Measurements from ENCODE around the gene SLC46A1. TPM values are rescaled to one million over a fixed set of nuclear protein-coding genes. Genes with fewer than 3 reads are reported as not detected.

SLC46A1 gene
- total RNA-seq, 1 donor from 2014 or later = 23.3 TPM

DNA sequence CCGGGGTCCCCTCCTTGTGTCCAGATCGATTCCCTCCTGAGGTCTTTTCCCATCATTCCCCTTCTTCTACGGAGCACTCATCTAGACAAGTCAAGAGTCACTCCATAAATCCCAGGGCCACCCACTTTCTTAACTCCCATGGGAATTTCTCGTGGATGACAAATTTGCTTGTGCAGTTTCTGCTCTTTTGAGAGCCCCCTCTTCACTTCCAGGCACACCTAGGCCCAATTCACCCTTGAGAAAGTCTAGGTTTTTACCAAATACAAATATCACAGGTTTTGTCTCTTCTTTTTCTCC, 48.2 kb downstream of the SLC46A1 start:
- intact Hi-C loops (cut with DNase I) = no loop called here
- Histone ChIP-seq H3K4me1 (peaks cover 24% of the 10 kb centered on the region), H3K27ac (peak overlapping the region; percentile 93), H3K27me3 (ENCODE audit: low read depth) (no peaks in the 10 kb centered on the region), H3K9me3 (no peaks in the 10 kb centered on the region), H3K4me3 (peak overlapping the region; percentile 96), H3K36me3 (peaks cover 65% of the 10 kb centered on the region)
- DNase-seq (no peak), ATAC-seq (no peak)
- TF ChIP-seq, protein P1, sequence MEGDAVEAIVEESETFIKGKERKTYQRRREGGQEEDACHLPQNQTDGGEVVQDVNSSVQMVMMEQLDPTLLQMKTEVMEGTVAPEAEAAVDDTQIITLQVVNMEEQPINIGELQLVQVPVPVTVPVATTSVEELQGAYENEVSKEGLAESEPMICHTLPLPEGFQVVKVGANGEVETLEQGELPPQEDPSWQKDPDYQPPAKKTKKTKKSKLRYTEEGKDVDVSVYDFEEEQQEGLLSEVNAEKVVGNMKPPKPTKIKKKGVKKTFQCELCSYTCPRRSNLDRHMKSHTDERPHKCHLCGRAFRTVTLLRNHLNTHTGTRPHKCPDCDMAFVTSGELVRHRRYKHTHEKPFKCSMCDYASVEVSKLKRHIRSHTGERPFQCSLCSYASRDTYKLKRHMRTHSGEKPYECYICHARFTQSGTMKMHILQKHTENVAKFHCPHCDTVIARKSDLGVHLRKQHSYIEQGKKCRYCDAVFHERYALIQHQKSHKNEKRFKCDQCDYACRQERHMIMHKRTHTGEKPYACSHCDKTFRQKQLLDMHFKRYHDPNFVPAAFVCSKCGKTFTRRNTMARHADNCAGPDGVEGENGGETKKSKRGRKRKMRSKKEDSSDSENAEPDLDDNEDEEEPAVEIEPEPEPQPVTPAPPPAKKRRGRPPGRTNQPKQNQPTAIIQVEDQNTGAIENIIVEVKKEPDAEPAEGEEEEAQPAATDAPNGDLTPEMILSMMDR (IDR thresholded peaks at IDR 0.05) = no peak

DNA sequence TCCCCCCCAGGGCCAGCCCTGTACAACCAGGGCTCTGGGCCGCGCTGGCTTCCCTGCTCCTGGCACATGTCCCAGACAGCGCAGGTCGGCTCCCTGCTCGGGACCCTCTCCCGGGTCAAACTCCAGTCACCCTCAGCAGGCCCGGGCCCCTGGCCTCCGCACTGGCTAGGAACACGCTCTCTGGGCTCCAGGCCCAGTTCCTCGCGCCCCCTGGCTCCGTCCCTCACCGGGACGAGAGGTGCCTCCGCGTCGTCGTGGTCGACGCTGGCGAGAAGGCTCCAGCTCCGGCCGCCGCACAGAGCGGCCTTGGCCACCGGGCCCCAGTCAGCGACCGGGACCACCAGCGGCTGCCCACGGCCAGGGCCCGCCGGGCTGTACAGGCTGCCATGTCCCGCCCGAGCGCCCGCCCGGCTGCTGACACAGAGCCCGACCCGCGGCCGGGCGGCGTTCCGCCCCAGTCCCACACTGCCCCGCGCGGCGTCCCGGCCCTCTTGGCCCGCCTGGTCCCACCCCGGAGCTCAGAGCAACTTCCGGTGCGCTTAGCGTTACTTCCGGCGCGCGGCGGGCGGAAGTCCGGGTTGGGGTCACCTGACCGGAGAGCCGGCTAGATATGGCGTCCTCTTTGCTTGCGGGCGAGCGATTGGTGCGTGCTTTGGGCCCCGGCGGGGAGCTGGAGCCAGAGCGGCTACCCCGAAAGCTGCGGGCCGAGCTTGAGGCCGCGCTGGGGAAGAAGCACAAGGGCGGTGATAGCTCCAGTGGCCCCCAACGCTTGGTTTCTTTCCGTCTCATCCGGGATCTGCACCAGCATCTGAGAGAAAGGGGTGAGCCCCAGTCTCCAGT, 48.7 kb downstream of the SLC46A1 start, which contains the start of gene POLDIP2:
POLDIP2 (minus strand) TSS at position 467 of the 840 bp plus-strand sequence; CDS start at position 388, 79 bp downstream.
- DNase-seq (peak; percentile 95), ATAC-seq (peak; percentile 99 to 100)
- peaks cover 65% of the 10 kb centered on the region for H3K36me3 ChIP-seq
- peak within 1 kb of the TSS; percentile 96 for H3K4me3 ChIP-seq
- H3K27me3 ChIP-seq (ENCODE audit: low read depth) = no peaks in the 10 kb centered on the region
- H3K4me1 ChIP-seq = peaks cover 24% of the 10 kb centered on the region
- TF ChIP-seq, protein P1 (IDR thresholded peaks at IDR 0.05) = no peak
- intact Hi-C loops (cut with DNase I) = no loop called here
- H3K9me3 ChIP-seq = no peaks in the 10 kb centered on the region
- peak within 1 kb of the TSS; percentile 93 for H3K27ac ChIP-seq

DNA sequence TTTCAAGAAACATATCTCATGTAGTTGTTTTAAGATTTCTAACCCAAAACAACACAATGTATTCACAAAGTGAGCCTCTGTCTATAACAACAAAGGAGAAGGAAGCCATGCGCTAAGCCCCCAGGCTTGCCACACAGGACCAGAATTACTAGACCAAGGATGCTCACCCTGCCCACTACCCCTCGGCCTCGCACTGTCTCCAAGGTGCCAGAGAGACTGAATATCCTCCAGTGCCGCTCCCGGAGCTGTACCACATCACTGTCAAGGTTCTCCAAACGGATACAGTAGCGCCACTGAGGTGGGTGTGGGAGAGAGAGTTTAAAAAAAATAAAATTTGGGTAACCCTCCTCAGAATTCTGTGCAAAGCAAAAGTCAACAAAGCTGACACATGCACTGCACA, 55.7 kb downstream of the SLC46A1 start:
- peaks cover 23% of the 10 kb centered on the region for H3K4me1 ChIP-seq
- TF ChIP-seq, protein P1 (IDR thresholded peaks at IDR 0.05) = no peak
- no peak overlapping the region for H3K4me3 ChIP-seq
- ATAC-seq (no peak), DNase-seq (no peak)
- H3K9me3 ChIP-seq = no peaks in the 10 kb centered on the region
- intact Hi-C loops (cut with DNase I) = no loop called here
- no peak overlapping the region for H3K27ac ChIP-seq
- H3K27me3 ChIP-seq (ENCODE audit: low read depth) = no peaks in the 10 kb centered on the region
- peaks cover 100% of the 10 kb centered on the region for H3K36me3 ChIP-seq

DNA sequence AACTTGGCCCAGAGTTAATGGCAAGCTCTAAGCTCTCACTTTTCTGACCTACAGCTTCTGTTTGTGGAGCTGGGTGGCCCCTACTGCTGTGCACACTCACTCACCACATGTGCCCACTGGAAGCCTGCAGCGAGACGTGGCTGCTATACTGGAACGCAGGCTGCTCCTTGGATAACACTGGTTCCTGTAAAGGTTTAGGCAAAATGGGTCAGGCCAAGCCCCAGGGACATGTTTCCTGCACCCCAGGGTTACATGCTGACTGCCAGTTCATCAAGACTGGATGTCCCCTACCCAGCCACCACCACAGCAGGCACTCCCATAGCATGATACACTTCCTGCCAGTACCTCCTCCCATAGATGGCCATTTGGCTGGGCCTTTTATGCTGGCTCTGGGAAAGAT, 57.0 kb downstream of the SLC46A1 start:
- intact Hi-C loops (cut with DNase I) = no loop called here

DNA sequence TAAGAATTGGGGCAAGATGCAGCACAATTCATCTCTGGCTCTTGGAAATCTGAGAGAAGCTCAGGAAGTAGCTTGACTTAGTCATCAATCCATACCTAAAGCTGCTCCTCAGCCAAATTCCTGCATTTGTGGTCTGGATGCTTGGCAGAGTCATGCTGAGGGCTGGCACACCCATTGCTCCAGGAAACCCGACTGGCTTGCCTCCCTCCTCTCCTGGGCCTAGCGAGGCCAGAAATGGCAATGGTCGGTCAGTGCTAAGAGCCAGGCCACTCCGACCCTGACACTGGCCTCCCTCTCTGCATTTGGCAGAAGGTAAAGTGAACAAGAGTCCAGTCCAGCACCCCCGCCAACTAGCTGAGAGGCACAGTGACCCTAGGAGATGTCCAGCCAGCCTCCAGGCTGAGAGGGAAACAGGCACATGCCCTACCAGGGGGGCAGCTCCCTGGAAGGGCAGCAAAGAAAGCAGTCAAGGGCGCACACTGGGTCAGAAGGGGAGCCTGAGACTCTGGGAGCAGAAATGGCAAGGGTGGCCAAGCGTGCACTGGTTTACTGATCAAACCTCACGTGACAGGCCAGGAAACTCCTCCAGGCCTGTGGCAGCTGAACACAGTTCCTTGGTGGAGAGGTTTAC, 58.6 kb downstream of the SLC46A1 start:
- no peak for DNase-seq
- Histone ChIP-seq H3K4me1 (peaks cover 25% of the 10 kb centered on the region), H3K9me3 (no peaks in the 10 kb centered on the region), H3K27me3 (ENCODE audit: low read depth) (no peaks in the 10 kb centered on the region), H3K4me3 (no peak overlapping the region), H3K27ac (peak overlapping the region; percentile 16), H3K36me3 (peaks cover 100% of the 10 kb centered on the region)
- ATAC-seq = peak in 1 of 2 donors; percentile 4
- intact Hi-C loops (cut with DNase I) = no loop called here
- TF ChIP-seq, protein P1 (IDR thresholded peaks at IDR 0.05) = no peak

More for the DNA sequence above, 57.0 kb downstream of the SLC46A1 start:
- Histone ChIP-seq H3K36me3 (peaks cover 100% of the 10 kb centered on the region), H3K27ac (no peak overlapping the region), H3K4me1 (peaks cover 25% of the 10 kb centered on the region), H3K27me3 (ENCODE audit: low read depth) (no peaks in the 10 kb centered on the region), H3K9me3 (no peaks in the 10 kb centered on the region), H3K4me3 (no peak overlapping the region)
- TF ChIP-seq, protein P1 (IDR thresholded peaks at IDR 0.05) = no peak
- ATAC-seq (no peak), DNase-seq (no peak)

Measured in lower lobe of right lung (tissue), 2 donors.